NCI-H2227 (cell line): ENCODE data around the gene TRIM36.

ENCODE experiments used
- DNase-seq: peaks from one replicate; lab custom pipeline; 2025; ENCODE audit not compliant: unreplicated experiment; lab: John Stamatoyannopoulos, UW

TRIM36 gene, protein sequence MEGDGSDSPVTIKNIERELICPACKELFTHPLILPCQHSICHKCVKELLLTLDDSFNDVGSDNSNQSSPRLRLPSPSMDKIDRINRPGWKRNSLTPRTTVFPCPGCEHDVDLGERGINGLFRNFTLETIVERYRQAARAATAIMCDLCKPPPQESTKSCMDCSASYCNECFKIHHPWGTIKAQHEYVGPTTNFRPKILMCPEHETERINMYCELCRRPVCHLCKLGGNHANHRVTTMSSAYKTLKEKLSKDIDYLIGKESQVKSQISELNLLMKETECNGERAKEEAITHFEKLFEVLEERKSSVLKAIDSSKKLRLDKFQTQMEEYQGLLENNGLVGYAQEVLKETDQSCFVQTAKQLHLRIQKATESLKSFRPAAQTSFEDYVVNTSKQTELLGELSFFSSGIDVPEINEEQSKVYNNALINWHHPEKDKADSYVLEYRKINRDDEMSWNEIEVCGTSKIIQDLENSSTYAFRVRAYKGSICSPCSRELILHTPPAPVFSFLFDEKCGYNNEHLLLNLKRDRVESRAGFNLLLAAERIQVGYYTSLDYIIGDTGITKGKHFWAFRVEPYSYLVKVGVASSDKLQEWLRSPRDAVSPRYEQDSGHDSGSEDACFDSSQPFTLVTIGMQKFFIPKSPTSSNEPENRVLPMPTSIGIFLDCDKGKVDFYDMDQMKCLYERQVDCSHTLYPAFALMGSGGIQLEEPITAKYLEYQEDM

DNA sequence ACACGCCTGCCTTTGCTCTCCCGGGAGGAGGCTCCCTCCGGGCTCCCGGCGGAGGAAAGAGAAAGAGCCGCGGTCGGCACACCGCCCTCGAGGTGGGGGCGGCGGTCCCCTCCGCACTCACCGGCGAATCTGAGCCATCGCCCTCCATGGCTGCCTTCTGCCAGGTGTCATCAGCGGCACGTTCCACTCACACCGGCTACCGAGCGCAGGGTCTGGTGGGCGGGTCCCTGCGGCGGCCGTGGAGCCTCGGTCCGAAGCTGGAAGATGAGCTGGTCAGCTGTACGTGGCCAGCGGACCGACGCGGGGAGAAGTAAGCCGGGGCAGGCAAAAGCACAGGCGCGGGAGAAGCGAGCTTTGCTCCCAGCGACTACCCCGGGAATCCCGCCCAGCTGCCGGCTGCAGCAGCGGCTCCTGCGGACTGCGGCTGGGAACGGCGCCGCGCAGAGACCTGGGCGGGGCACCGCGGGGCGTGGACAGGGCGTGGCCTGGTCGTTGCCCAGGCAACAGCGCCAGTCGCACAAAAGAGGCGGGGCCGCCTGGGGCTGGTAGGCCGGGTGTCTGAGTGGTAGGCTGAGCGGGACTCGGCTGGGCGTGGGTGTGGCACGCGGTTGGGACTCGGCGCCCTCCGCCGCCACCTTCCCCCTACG, at the start of gene TRIM36:
Gene TRIM36, minus strand, starts transcription at position 422 of the 647 bp plus-strand sequence. Its CDS starts 274 bp downstream, at position 148.
- peak; percentile 94 for DNase-seq

DNA sequence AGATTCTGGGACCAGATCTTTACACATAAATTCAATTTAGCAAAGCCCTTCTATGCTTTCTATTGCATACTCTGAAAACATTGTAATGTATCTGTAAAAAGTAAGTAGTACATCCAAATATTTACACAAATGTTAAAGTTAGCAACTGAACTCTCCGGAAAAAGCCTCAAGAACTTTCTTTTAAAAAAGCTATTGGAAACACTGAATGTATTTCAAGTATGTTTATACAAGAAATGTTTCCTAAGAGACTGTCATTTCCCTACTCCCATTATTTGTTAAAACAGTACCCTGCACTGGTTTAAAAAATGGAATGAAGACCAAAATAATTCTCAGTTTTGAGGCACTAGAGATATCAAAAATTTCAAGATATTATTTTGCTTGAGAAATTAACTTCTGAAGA, 44.8 kb upstream of the TRIM36 start:
- DNase-seq, result no peak

DNA sequence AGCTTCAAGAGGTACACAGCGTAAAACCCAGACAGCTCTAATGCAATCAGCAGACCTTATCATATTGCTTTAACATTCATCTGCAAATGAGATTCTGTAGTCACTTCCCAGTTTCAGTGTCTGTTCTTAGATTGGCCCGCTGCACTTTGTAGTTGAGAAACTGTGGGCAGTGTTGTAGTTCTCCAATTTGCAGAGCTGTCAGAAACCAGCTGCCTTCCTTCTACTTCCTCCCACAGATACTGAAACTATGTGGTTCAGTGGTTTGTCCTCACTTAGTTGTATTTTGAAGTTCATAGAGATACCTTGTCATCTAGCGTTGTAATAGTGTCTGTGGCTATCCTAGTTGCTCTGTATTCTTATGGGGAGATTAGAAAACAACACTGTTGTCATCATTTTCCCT, 39.6 kb upstream of the TRIM36 start:
- no peak for DNase-seq

DNA sequence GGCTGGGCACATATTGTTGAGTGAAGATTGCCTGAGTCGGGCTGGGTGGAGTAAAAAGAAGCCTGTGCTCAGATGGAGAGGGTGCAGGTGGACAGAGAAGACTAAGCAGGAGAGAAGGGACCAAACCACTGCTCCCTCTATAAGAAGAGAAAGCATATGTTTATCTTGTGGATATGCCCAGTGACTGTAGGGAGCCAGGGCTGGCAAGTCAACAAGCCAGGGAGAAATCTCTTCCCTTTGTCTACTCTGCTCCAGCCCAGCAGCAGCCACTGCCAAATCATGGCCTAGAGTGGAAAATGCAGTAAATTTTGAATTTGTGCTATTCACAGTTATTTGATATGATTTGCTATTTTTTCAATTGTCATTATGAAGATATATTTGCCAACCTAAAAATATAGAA, 33.2 kb upstream of the TRIM36 start:
- DNase-seq, result no peak

DNA sequence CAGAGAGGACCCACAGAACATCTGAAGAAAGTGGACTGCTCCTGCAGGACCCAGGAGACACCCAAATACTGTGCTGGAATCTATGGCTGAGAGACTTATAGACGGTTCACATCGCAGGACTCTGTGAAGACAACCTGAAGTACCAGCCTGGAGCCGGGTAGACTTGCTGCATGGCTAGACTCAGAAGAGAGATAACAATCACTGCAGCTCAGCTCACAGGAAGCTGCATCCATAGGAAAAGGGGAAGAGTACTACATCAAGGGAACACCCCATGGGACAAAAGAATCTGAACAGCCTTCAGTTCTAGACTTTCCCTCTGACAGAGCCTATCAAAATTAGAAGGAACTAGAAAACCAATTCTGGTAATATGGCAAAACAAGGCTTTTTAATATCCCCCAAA, 26.5 kb upstream of the TRIM36 start:
- no peak for DNase-seq

DNA sequence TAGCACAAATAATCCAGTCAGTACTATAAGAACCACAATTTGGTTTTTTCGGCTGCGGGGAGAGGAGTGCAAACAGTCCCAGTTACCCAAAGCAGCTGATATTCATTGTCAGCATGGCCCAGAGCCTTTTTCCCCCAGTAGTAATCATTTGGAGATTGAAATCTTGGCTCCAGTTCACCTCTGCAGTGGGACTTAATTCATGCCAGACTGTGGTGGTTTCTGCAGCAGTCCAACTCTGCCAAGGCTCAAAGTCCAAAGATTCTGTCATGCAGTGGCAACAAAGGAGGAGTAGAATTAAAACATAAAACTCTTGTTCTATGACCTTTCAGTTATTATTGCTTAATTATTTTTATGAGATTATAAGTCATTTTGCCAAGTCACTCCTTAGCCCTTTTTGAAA, 25.0 kb upstream of the TRIM36 start:
- no peak for DNase-seq

DNA sequence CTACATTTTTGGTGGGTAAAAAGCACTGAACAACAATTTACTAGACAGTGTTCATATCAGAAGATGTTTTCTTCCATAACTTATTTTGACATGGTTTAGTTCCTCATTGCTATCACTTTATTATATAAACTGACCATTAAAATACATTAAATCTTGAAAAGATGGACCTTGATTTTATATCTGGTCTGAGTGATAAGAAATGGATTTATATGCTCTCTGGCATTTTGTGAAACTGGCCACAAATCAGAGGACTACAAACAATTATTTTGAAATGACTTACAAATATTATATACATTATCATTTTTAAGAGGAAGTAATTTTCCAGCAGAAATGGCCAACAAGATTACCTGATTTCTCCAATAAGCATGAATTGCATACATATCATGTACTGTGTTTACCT, 23.6 kb upstream of the TRIM36 start:
- DNase-seq, result no peak

DNA sequence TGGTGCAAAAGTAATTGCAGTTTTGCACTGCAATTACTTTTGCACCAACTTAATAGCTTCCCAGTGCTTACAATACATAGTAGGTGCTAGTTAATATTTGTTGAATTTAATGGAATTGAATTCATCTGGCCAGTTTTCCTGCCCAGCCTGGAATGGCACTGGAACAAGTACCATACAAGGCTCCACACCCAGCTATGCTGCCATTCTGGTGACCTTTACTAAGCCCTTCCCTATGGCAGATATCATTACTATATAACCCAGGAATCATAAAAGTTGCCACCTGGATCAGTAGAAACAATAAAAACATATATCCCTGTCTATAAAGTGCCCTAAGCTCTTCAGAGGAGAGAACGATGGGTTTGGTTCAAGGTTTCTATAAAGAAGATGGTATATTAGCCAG, 22.4 kb upstream of the TRIM36 start:
- DNase-seq, result no peak

DNA sequence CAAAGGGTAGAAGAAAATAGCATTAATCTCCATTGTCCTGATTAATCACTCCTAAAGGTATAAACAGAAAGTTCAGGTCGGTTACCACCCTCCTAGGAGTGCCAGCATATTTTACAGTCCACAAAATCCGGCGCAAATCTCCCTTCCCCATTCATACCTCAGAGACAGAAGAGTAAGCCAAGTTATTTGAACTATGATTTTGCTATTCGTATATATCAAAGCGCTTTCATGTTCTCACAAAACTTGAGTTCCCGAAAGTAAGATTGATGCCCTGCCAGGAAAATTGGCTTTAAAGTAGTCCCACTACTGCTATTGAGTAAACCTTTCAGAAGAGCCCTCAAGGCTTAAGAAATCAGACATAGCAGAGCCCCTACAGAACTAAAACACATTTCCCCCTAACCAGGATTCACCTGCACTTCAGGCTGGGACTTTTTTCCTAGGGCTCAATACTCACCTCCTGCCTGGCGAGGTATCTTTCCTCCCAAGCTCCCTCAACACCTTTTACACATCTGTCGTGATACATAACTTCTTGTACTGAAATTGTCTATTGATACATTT, 21.8 kb upstream of the TRIM36 start:
- DNase-seq, result no peak

DNA sequence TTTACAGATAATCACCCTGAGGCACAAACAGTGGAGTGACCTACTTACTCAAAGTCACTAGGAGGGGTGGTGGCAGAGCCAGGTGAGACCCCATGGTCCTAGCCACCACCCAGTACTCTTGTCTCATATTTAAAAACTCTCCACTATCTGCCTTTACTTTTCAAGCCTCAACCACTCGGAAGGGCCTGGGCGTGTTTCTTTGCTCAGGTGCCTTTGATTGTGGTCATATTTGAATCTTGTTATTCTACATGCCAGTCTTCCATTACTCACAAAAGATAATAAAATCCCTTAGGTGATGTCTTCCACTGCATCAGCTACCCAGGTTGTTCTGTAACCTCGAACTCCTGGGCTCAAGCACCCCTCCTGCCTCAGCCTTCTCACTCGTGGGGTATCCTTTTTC, 20.7 kb upstream of the TRIM36 start:
- no peak for DNase-seq

DNA sequence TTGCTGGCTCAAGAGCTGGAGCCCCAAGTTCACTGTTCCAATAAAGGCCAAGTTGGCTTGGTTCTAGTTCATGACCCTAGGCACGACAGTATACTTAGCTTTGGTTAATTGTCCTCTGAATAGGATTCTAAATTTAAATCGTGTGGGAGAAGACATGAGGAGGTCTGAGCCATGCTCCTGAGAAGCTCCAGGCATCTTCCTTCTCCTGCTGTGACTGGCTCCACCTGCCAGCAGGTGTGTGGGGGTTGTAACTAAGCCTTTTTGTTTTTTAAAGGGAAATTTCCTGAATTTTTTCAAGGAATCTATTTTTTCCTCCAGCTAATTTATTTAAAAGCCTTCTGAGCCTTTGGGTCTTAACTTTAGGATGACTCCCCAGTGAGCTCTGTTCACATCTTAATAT, 20.2 kb upstream of the TRIM36 start:
- no peak for DNase-seq

DNA sequence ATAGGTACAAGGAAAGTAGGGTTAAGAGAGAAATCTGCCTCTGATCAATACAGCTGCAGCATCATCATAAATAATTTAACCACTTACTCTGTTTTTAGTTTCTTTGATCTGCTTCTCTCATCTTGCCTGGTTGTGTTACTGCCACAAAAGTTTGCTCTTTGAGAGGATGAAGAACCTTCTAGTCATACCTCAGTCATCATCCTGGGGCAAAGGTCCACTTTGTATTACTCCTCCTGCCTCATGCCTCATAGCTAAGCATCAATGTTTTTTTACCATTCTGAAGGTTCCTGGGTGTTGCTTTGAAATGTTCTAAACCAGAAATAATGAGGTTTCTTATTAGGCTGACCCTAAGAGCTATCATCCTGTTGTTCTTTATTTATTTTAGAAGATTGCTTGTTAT, 17.1 kb upstream of the TRIM36 start:
- no peak for DNase-seq

DNA sequence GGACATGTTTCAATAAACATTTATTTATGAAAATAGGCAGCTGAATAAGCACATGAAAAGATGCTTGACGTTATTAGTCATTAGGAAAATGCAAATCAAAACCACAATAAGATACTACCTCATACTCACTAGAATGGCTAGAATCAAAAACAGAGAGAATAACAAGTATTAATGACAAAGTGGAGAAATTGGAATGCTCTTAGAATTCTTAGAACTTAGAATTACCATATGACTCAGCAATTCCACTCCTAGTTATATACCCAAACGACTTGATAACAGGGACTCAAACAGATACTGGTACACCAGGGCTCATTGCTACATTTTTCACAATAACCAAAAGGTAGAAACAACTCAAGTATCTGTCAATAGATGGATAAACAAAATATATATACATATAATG, 15.1 kb upstream of the TRIM36 start:
- no peak for DNase-seq

DNA sequence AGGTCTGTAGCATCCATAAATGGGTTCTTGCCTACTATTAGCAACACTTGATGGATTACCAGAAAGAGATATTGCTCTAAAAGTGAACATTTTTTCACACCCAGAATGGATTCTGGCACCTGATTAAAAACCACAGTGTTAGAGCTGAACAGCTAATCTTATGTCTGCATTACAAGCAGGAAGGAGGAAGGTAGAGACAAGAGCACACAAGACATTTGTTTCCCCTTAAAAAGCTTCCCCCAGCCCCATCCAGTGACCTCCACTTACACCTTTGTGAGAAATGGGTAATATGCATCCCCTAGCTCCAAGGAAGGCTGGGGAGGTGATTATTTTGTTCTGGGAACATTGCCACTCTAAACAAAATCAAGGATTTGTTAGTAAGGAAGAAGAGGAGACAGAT, 12.0 kb upstream of the TRIM36 start:
- no peak for DNase-seq

DNA sequence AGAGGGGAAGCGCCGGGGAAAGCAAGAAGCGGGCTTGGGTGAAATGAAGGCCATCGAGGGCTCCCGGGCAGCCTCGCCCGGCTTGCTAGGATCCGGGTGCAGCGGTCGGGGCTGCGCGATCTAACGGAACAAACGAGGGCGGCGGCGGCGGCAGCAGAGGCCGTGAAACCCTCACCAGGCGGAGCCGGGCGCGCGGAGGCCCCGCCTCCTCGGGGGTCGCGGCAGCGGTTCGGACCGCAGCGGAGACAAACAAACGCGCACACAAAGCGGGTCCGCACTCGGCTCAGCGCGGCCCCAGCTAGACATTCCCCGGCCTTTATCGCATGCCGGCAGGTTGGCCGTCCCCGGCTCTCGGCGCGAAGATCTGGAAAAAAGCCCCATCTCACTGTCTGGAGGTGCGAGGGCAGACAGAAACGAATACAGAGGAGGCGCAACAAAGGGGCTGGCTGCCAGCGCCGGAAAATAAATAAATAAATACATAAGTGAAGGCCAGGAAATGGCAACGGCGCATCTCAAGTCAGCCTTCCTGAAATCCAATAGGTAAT, 10.5 kb upstream of the TRIM36 start:
- DNase-seq, result peak; percentile 88

DNA sequence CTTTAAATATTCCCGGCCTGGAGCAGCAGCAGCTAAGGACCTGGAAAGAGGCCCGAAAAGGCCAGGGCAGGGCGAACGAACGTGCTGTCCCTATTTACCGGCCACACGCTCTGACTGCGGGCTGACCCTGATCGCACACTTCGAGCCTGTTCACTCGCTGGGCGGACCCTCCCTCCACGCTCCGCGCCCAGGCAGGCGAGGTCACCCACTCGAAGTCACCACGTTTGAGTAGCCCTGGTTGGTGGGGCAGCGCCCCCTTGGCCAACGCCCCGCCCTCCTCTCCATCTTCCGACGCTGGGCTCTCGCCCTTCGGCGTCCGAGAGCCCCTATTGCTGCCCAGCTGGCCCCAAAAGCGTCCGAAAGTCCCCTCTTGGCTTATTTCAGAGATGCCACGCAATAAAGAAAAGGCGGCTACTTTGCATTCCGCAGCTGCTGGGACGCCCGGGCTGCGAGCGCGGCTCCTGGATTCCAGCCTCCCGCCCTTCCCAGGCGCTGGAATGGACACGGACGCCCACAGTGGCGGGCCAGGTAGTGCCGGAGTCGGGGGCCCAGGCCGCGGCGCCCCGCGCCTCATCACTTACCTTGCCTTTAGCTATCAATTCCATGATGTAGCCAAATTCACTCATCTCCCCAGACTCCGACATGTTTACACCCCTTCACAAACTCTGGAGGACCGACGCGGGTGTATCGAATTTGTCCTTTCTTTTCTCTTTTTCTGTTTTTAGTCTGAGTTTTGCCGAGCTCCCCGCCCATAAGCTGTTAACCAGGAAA, 9.9 kb upstream of the TRIM36 start:
- DNase-seq, result peak; percentile 71

DNA sequence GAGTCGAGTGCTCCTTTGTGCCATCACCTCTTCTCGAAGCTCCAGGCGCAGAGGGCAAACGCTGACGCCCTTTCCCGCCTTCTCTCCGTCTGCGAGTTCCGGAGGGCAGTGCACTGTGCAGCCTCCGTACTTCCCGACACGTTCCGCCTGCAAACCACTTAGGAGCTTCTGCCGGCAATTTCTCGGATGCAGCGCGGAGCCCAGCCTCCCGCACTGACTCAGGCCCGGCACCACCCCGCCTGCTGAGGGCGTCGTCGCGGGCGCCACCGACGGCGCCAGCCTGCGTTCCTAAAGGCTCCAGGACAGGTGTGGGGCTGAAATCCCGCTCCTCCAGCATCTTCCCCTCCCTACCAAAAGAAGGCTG, 9.3 kb upstream of the TRIM36 start:
- DNase-seq, result peak; percentile 69

DNA sequence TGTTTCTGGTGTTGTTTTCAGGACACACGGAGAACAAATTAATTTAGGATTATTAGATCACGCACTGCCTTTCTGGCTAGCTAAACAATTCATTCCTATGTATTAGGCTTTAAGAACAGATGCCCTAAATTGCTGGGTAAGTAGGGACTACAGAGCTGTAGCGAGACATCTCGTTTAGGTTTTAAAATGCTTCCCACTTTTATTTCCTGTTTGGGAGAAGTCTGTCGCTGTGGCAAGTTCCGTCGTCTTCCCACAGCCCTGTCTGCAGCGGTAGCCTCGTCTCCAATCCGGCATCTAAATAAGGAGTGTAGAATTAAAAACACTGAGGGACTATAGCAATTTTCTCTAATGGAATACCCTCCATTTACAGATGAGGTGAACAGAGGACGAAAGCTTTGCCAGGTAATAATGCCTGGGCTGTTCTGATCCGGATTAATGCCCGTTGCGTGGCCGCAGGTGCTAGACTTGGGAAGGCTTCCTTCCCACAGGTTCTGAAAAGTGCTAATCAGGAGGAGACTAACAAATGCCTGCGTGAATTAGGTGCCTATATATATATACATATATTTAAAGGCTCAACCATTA, 1.3 kb upstream of the TRIM36 start:
- no peak for DNase-seq

DNA sequence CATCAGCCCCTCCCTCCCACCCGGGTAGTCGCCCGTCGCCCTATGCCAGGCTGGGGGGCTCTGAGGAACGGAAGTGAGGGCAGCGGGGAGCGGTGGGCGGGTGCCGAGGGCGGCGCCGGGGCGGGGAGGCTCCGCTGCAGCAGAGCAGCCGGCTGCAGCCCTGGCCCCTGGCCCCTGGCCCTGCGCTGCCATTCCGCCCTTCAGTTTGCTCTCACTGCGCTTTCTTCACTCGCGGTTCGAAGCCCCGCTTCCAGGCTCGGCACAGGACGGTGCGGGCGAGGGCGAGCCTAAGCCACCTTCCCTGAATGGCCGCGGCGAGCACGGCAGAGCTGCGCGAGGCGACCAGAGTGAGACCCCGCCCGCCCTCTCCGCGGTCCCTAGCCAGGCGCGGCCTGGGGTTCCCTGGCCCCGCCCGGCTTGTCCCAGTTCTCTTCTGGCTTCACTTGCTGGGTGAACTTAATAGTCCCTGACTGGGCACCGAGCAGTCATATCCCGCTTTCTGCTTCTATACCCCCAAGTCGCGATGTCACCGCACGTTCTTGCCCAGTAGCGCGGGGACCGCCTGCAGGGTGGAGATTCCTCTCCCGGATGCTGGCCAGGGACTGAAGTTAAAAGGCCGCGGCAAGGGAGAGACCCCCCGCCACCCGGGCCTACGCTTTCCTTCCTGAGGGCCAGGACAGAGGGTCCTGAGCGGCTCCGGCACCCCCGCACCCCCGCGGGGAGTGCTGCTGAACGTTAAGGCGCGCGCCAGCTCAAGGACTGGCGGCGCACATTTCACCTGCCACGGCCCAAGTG, 623 bp upstream of the TRIM36 start:
- DNase-seq, result peak; percentile 78
